HG02943 (cell line): ENCODE results near the gene MRNIP.
"Not testable (repeated sequence)": the region's sequence is repeated elsewhere in the genome, so short reads cannot be mapped to it uniquely, and the experiment has no call there.

ENCODE experiments used
- ATAC-seq: cut with Tn5 transposase; IDR thresholded peaks from one replicate; pipeline ENCODE4 v1.9.1; 2021; ENCODE audit warnings: mild to moderate bottlenecking, low read depth, moderate library complexity; ENCODE audit not compliant: unreplicated experiment

The MRNIP gene

GRCh38 chr5:179840766-179841165, 17.9 kb downstream of the MRNIP start:
- no peak for ATAC-seq

- ATAC-seq: no peak
These were observed 18.3 kb downstream of the MRNIP start for GRCh38 chr5:179840321-179840720.

GRCh38 chr5:179839328-179840256, 19.0 kb downstream of the MRNIP start:
- no peak for ATAC-seq

- ATAC-seq: no peak
These were observed 21.3 kb downstream of the MRNIP start for GRCh38 chr5:179837076-179838011.

- ATAC-seq: no peak
These were observed 22.2 kb downstream of the MRNIP start for GRCh38 chr5:179836225-179837019.

GRCh38 chr5:179834871-179835270, 23.7 kb downstream of the MRNIP start:
- not testable (repeated sequence) for ATAC-seq

- no peak for ATAC-seq
These were observed 24.5 kb downstream of the MRNIP start for GRCh38 chr5:179834120-179834519.

GRCh38 chr5:179833709-179834070, 24.9 kb downstream of the MRNIP start:
- no peak for ATAC-seq

GRCh38 chr5:179833056-179833708, 25.4 kb downstream of the MRNIP start:
- ATAC-seq: no peak

GRCh38 chr5:179832039-179832745, 26.4 kb downstream of the MRNIP start:
- ATAC-seq: no peak

- no peak for ATAC-seq
These were observed 27.7 kb downstream of the MRNIP start for GRCh38 chr5:179830818-179831468.

GRCh38 chr5:179829732-179830435, 28.7 kb downstream of the MRNIP start:
- no peak for ATAC-seq

GRCh38 chr5:179828756-179829421, 29.7 kb downstream of the MRNIP start:
- ATAC-seq: no peak

- no peak for ATAC-seq
These were observed 30.9 kb downstream of the MRNIP start for GRCh38 chr5:179827680-179828079.

GRCh38 chr5:179825655-179826182, 32.9 kb downstream of the MRNIP start:
- no peak for ATAC-seq

- no peak for ATAC-seq
These were observed 33.9 kb downstream of the MRNIP start for GRCh38 chr5:179824745-179825112.

GRCh38 chr5:179823937-179824744, 34.5 kb downstream of the MRNIP start:
- no peak for ATAC-seq
